Transverse colon (tissue), 3 donors: ENCODE data around the gene ZNF552.
"Not testable (repeated sequence)": the region's sequence is repeated elsewhere in the genome, so short reads cannot be mapped to it uniquely, and the experiment has no call there.

Source experiments
- CTCF ChIP-seq, 5 experiments: fragments of 200-600 bp in 3 of 5; fragments of 450-650 bp in 2 of 5; sonication (generic) in 3 of 5; IDR thresholded peaks; 1 replicate in 2 of 5; 2 replicates in 3 of 5; pipeline ENCODE4 v1.5.1; 2016 to 2017; ENCODE audit warnings: antibody characterized with exemption in 5 of 5, inconsistent platforms in 3 of 5, mild to moderate bottlenecking in 2 of 5, moderate library complexity in 1 of 5
- EP300 ChIP-seq: sonication (generic); formaldehyde crosslinking; IDR thresholded peaks from one replicate; pipeline ENCODE4 v1.6.1; 2017; ENCODE audit warnings: antibody characterized with exemption, low read depth
- POLR2A ChIP-seq: fragments of 450-650 bp; IDR thresholded peaks from one replicate; pipeline ENCODE4 v1.6.1; 2016; ENCODE audit warnings: antibody characterized with exemption, mild to moderate bottlenecking, moderate library complexity

- TF ChIP-seq CTCF (IDR thresholded peaks at IDR 0.05); POLR2A; EP300: not testable (repeated sequence)
These were observed 22.3 kb upstream of the ZNF552 start for GRCh38 chr19:57836991-57837390.
